ENCODE data around the gene ADO. TPM values are rescaled to one million over a fixed set of nuclear protein-coding genes. Genes with fewer than 3 reads are reported as not detected.

ADO gene
- total and polyA plus RNA-seq, 10 of the 15 experiments (the other 5 are each of a cell fraction or from before 2014, with no cell fraction given) = 4.3 to 44.6 (median 18.7) TPM

DNA sequence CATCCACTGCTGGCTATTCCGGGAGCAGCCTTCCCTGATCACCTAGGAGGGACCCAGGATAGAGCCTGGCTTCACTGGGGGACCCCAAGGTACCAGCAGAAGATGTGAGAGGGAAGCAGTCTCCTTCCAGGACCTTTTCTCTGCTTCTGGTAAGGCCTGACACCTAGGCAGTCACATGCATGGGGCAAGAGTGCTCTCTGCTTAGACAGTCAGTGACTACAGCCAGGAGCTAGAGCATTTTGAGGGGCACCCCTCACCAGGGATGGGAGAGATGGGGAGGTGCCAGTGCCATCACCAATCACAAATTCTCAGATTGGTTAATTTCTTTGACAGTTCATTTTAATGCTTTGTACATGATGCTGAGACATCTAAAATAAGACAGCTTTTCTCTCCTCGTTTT, 13.9 kb upstream of the ADO start:
- no peak for FAIRE-seq
- no peak for TF ChIP-seq ESRRA (IDR thresholded peaks at IDR 0.05; ENCODE audit: low read length)
- TF ChIP-seq, protein P1, sequence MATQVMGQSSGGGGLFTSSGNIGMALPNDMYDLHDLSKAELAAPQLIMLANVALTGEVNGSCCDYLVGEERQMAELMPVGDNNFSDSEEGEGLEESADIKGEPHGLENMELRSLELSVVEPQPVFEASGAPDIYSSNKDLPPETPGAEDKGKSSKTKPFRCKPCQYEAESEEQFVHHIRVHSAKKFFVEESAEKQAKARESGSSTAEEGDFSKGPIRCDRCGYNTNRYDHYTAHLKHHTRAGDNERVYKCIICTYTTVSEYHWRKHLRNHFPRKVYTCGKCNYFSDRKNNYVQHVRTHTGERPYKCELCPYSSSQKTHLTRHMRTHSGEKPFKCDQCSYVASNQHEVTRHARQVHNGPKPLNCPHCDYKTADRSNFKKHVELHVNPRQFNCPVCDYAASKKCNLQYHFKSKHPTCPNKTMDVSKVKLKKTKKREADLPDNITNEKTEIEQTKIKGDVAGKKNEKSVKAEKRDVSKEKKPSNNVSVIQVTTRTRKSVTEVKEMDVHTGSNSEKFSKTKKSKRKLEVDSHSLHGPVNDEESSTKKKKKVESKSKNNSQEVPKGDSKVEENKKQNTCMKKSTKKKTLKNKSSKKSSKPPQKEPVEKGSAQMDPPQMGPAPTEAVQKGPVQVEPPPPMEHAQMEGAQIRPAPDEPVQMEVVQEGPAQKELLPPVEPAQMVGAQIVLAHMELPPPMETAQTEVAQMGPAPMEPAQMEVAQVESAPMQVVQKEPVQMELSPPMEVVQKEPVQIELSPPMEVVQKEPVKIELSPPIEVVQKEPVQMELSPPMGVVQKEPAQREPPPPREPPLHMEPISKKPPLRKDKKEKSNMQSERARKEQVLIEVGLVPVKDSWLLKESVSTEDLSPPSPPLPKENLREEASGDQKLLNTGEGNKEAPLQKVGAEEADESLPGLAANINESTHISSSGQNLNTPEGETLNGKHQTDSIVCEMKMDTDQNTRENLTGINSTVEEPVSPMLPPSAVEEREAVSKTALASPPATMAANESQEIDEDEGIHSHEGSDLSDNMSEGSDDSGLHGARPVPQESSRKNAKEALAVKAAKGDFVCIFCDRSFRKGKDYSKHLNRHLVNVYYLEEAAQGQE (IDR thresholded peaks at IDR 0.05; ENCODE audit: low read depth, low read length) = no peak
- TF ChIP-seq RELA (IDR thresholded peaks at IDR 0.05; ENCODE audit: borderline replicate concordance, partially characterized antibody) = no peak
- no peak for TF ChIP-seq NR2C2 (IDR thresholded peaks at IDR 0.05; ENCODE audit: borderline replicate concordance, control insufficient read depth, insufficient read length, low read depth)
- TF ChIP-seq ZNF274 (IDR thresholded peaks at IDR 0.05; ENCODE audit: insufficient read depth, insufficient read length) = no peak
- no peak for TF ChIP-seq IRF4 (IDR thresholded peaks at IDR 0.05; ENCODE audit: low read depth, low read length)
- TF ChIP-seq BCL11A (IDR thresholded peaks at IDR 0.05; ENCODE audit: low read depth, low read length) = no peak
- TF ChIP-seq MTA2 (IDR thresholded peaks at IDR 0.05; ENCODE audit: low read depth) = no peak
- no peak for TF ChIP-seq RBBP5 (conservative IDR thresholded peaks at IDR 0.05)
- TF ChIP-seq, protein P2, sequence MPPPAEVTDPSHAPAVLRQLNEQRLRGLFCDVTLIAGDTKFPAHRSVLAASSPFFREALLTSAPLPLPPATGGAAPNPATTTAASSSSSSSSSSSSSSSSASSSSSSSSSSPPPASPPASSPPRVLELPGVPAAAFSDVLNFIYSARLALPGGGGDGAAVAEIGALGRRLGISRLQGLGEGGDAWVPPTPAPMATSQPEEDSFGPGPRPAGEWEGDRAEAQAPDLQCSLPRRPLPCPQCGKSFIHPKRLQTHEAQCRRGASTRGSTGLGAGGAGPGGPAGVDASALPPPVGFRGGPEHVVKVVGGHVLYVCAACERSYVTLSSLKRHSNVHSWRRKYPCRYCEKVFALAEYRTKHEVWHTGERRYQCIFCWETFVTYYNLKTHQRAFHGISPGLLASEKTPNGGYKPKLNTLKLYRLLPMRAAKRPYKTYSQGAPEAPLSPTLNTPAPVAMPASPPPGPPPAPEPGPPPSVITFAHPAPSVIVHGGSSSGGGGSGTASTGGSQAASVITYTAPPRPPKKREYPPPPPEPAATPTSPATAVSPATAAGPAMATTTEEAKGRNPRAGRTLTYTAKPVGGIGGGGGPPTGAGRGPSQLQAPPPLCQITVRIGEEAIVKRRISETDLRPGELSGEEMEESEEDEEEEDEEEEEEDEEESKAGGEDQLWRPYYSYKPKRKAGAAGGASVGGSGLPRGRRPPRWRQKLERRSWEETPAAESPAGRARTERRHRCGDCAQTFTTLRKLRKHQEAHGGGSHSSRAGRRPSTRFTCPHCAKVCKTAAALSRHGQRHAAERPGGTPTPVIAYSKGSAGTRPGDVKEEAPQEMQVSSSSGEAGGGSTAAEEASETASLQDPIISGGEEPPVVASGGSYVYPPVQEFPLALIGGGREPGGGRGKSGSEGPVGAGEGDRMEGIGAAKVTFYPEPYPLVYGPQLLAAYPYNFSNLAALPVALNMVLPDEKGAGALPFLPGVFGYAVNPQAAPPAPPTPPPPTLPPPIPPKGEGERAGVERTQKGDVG (CRISPR knock-in tag; IDR thresholded peaks at IDR 0.05) = no peak
- TF ChIP-seq SIX5 (IDR thresholded peaks at IDR 0.05; ENCODE audit: low read depth, low read length, severe bottlenecking) = no peak
- no peak for TF ChIP-seq MXI1 (IDR thresholded peaks at IDR 0.05; ENCODE audit: low read depth, low read length)
- no peak for TF ChIP-seq ZNF217 (IDR thresholded peaks at IDR 0.05)
- TF ChIP-seq YBX1 (IDR thresholded peaks at IDR 0.05) = no peak
- TF ChIP-seq, protein P3, sequence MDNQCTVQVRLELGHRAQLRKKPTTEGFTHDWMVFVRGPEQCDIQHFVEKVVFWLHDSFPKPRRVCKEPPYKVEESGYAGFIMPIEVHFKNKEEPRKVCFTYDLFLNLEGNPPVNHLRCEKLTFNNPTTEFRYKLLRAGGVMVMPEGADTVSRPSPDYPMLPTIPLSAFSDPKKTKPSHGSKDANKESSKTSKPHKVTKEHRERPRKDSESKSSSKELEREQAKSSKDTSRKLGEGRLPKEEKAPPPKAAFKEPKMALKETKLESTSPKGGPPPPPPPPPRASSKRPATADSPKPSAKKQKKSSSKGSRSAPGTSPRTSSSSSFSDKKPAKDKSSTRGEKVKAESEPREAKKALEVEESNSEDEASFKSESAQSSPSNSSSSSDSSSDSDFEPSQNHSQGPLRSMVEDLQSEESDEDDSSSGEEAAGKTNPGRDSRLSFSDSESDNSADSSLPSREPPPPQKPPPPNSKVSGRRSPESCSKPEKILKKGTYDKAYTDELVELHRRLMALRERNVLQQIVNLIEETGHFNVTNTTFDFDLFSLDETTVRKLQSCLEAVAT (IDR thresholded peaks at IDR 0.05) = no peak
- no peak for TF ChIP-seq TCF3 (IDR thresholded peaks at IDR 0.05; ENCODE audit: borderline replicate concordance, insufficient read depth, low read depth, low read length)
- TF ChIP-seq, protein P4, sequence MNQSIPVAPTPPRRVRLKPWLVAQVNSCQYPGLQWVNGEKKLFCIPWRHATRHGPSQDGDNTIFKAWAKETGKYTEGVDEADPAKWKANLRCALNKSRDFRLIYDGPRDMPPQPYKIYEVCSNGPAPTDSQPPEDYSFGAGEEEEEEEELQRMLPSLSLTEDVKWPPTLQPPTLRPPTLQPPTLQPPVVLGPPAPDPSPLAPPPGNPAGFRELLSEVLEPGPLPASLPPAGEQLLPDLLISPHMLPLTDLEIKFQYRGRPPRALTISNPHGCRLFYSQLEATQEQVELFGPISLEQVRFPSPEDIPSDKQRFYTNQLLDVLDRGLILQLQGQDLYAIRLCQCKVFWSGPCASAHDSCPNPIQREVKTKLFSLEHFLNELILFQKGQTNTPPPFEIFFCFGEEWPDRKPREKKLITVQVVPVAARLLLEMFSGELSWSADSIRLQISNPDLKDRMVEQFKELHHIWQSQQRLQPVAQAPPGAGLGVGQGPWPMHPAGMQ (IDR thresholded peaks at IDR 0.05; ENCODE audit: borderline replicate concordance) = no peak

More for the DNA sequence above, 13.9 kb upstream of the ADO start:
- no peaks in the 10 kb centered on the region for H3K9me3 ChIP-seq (replicated peaks; ENCODE audit: control insufficient read depth, insufficient read depth, low read length)
- no peaks in the 10 kb centered on the region for H4K20me1 ChIP-seq (ENCODE audit: control insufficient read depth, insufficient read depth)
- 29% methylated on average over 2 of the region's 2 CpGs for WGBS (ENCODE audit: insufficient coverage, insufficient replicate concordance, low lambda C conversion rate, missing lambda C conversion rate)
- H3K4me1 ChIP-seq (ENCODE audit: control insufficient read depth, insufficient read depth, low read length) = no peaks in the 10 kb centered on the region
- H3K9ac ChIP-seq (ENCODE audit: control insufficient read depth, insufficient read depth, low read length) = no peak overlapping the region
- H3K4me2 ChIP-seq (ENCODE audit: control insufficient read depth, insufficient read depth) = no peak overlapping the region
- DNase-seq (ENCODE audit: low read depth, low spot score) (no peak), ATAC-seq (no peak)
- no peak overlapping the region for H3K4me3 ChIP-seq
- ChIA-PET POLR2A (no interaction called here), SMC1A (ENCODE audit: uncharacterized antibody, unreplicated experiment) (no interaction called here), CTCF (interaction anchor here (0.7 kb wide), 1 partner anchor 97 kb away, joined by 3 read pairs; no protein-coding TSS in a partner anchor), RAD21 (ENCODE audit: unreplicated experiment) (no interaction called here)
- no peak overlapping the region for H2AFZ ChIP-seq (ENCODE audit: control insufficient read depth, low read depth, low read length)
- H3K36me3 ChIP-seq (ENCODE audit: control insufficient read depth in 2 of 2, insufficient read depth in 2 of 2, low read length in 1 of 2) = no peaks in the 10 kb centered on the region
- no peaks in the 10 kb centered on the region for H3K79me2 ChIP-seq (ENCODE audit: control insufficient read depth, insufficient read depth, low read length)
- no TSS peak for BruUV-seq (replicated peaks)
- intact Hi-C loops (cut with micrococcal nuclease; ENCODE audit: unreplicated experiment) (no loop called here), in situ Hi-C loops (cut with MboI) (no loop called here)
- H3K27me3 ChIP-seq (replicated peaks in 1 of 2; ENCODE audit: control insufficient read depth in 2 of 2, insufficient read depth in 2 of 2, low read length in 1 of 2) = no peaks in the 10 kb centered on the region
- no peak overlapping the region for H3K27ac ChIP-seq (ENCODE audit: control insufficient read depth, insufficient read depth)
